HEK293 (cell line): ENCODE measurements around the gene IL1R1.

Experiments used
- CTCF ChIP-seq: fragments of 450-650 bp; formaldehyde crosslinking; IDR thresholded peaks from 2 replicates; pipeline ENCODE4 v1.5.1; 2016; ENCODE audit warnings: missing biosample characterization, missing genetic modification characterization
- ZBTB1 ChIP-seq: fragments of 450-650 bp; formaldehyde crosslinking; IDR thresholded peaks from 2 replicates; pipeline ENCODE4 v1.5.1; 2016; ENCODE audit warnings: missing biosample characterization, missing genetic modification characterization
- ZNF10 ChIP-seq: fragments of 450-650 bp; formaldehyde crosslinking; IDR thresholded peaks from 2 replicates; pipeline ENCODE4 v1.5.1; 2017; ENCODE audit warnings: missing biosample characterization, missing genetic modification characterization
- ZNF596 ChIP-seq: fragments of 450-650 bp; IDR thresholded peaks from 2 replicates; pipeline ENCODE4 v1.5.0; 2018; ENCODE audit warnings: missing biosample characterization, mild to moderate bottlenecking, missing genetic modification characterization, moderate library complexity
- ZNF639 ChIP-seq: fragments of 450-650 bp; formaldehyde crosslinking; IDR thresholded peaks from 2 replicates; pipeline ENCODE4 v1.5.1; 2016; ENCODE audit warnings: missing biosample characterization, missing genetic modification characterization
- TF ChIP-seq, protein P1 (sequence below): fragments of 450-650 bp; formaldehyde crosslinking; IDR thresholded peaks from 2 replicates; pipeline ENCODE4 v1.5.1; 2017; ENCODE audit warnings: missing biosample characterization, mild to moderate bottlenecking, missing genetic modification characterization, moderate library complexity

GRCh38 chr2:102114851-102115497 is 27.6 kb upstream of the IL1R1 start:
- TF ChIP-seq, protein P1, sequence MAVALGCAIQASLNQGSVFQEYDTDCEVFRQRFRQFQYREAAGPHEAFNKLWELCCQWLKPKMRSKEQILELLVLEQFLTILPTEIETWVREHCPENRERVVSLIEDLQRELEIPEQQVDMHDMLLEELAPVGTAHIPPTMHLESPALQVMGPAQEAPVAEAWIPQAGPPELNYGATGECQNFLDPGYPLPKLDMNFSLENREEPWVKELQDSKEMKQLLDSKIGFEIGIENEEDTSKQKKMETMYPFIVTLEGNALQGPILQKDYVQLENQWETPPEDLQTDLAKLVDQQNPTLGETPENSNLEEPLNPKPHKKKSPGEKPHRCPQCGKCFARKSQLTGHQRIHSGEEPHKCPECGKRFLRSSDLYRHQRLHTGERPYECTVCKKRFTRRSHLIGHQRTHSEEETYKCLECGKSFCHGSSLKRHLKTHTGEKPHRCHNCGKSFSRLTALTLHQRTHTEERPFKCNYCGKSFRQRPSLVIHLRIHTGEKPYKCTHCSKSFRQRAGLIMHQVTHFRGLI, result no peak
- TF ChIP-seq ZNF10 (tag by site-specific recombination), result no peak
- no peak for TF ChIP-seq CTCF (tag by site-specific recombination)
- no peak for TF ChIP-seq ZBTB1
- no peak for TF ChIP-seq ZNF639
- TF ChIP-seq ZNF596, result no peak
